ENCODE measurements around the gene MZT2B. TPM values are rescaled to one million over a fixed set of nuclear protein-coding genes. Genes with fewer than 3 reads are reported as not detected.
"Not testable (repeated sequence)": the region's sequence is repeated elsewhere in the genome, so short reads cannot be mapped to it uniquely, and the experiment has no call there.

Gene MZT2B
- total RNA-seq, 1 donor from 2014 or later = 172 TPM

- not testable (repeated sequence) for H3K9me3 Mint-ChIP-seq (ENCODE audit: unreplicated experiment); H3K4me3 Mint-ChIP-seq (ENCODE audit: unreplicated experiment); H3K27me3 Mint-ChIP-seq (ENCODE audit: unreplicated experiment); H3K27ac Mint-ChIP-seq (ENCODE audit: unreplicated experiment); DNase-seq; H3K4me1 Mint-ChIP-seq (ENCODE audit: low read depth, unreplicated experiment); H3K36me3 Mint-ChIP-seq (ENCODE audit: unreplicated experiment)
Measured at GRCh38 chr2:130230907-130231306, 48.8 kb downstream of the MZT2B start.

GRCh38 chr2:130231656-130232055, 49.6 kb downstream of the MZT2B start:
- no peak for TF ChIP-seq CTCF (IDR thresholded peaks at IDR 0.05; ENCODE audit: partially characterized antibody, unreplicated experiment)

GRCh38 chr2:130233066-130233465, 51.0 kb downstream of the MZT2B start:
- H3K36me3 Mint-ChIP-seq (ENCODE audit: unreplicated experiment); H3K4me1 Mint-ChIP-seq (ENCODE audit: low read depth, unreplicated experiment); DNase-seq; H3K27me3 Mint-ChIP-seq (ENCODE audit: unreplicated experiment); H3K4me3 Mint-ChIP-seq (ENCODE audit: unreplicated experiment); H3K27ac Mint-ChIP-seq (ENCODE audit: unreplicated experiment); H3K9me3 Mint-ChIP-seq (ENCODE audit: unreplicated experiment): not testable (repeated sequence)

More at GRCh38 chr2:130231656-130232055, 49.6 kb downstream of the MZT2B start:
- no peak for DNase-seq
- peaks cover 2% of the 10 kb centered on the region for H3K9me3 Mint-ChIP-seq (ENCODE audit: unreplicated experiment)
- no peaks in the 10 kb centered on the region for H3K27me3 Mint-ChIP-seq (ENCODE audit: unreplicated experiment)
- no peaks in the 10 kb centered on the region for H3K4me1 Mint-ChIP-seq (ENCODE audit: low read depth, unreplicated experiment)
- no peak overlapping the region for H3K27ac Mint-ChIP-seq (ENCODE audit: unreplicated experiment)
- no peak overlapping the region for H3K4me3 Mint-ChIP-seq (ENCODE audit: unreplicated experiment)
- H3K36me3 Mint-ChIP-seq (ENCODE audit: unreplicated experiment) = no peaks in the 10 kb centered on the region

- not testable (repeated sequence) for H3K4me3 Mint-ChIP-seq (ENCODE audit: unreplicated experiment); H3K27me3 Mint-ChIP-seq (ENCODE audit: unreplicated experiment); H3K9me3 Mint-ChIP-seq (ENCODE audit: unreplicated experiment); H3K27ac Mint-ChIP-seq (ENCODE audit: unreplicated experiment); H3K4me1 Mint-ChIP-seq (ENCODE audit: low read depth, unreplicated experiment); H3K36me3 Mint-ChIP-seq (ENCODE audit: unreplicated experiment); DNase-seq
Measured at GRCh38 chr2:130239581-130239980, 57.5 kb downstream of the MZT2B start.

Other genes starting within 250 kb of the MZT2B start
- gene RAB6C, start 202.6 kb upstream of the MZT2B start, total RNA-seq (ENCODE audit: unreplicated experiment) = 0.25 TPM
- 12.8 TPM for gene POTEF, start 53.0 kb upstream of the MZT2B start, total RNA-seq (ENCODE audit: unreplicated experiment)
- gene CCDC74B, start 37.1 kb upstream of the MZT2B start, total RNA-seq (ENCODE audit: unreplicated experiment) = 0.29 TPM
- gene SMPD4, start 660 bp upstream of the MZT2B start, total RNA-seq (ENCODE audit: unreplicated experiment) = 83.4 TPM
- gene TUBA3E, start 16.2 kb downstream of the MZT2B start, total RNA-seq (ENCODE audit: unreplicated experiment) = not detected
- gene IMP4, start 160.6 kb downstream of the MZT2B start, total RNA-seq (ENCODE audit: unreplicated experiment) = 48.3 TPM
- 78.5 TPM for gene PTPN18, start 173.8 kb downstream of the MZT2B start, total RNA-seq (ENCODE audit: unreplicated experiment)